ENCODE data around the gene SPHK1.

- TF ChIP-seq USF1 (IDR thresholded peaks at IDR 0.05; ENCODE audit: borderline replicate concordance, low read depth) (no peak), CTCF (IDR thresholded peaks at IDR 0.05) (no peak), RAD21 (IDR thresholded peaks at IDR 0.05; ENCODE audit: low read length) (no peak), EP300 (IDR thresholded peaks at IDR 0.05; ENCODE audit: borderline replicate concordance in 1 of 2, low read depth in 1 of 2, low read length in 1 of 2) (no peak), NRF1 (IDR thresholded peaks at IDR 0.05; ENCODE audit: low read depth, low read length) (no peak), TAF1 (IDR thresholded peaks at IDR 0.05; ENCODE audit: borderline replicate concordance, low read depth, low read length) (no peak), POLR2AphosphoS5 (IDR thresholded peaks at IDR 0.05; ENCODE audit: low read depth, low read length) (no peak), SMC3 (IDR thresholded peaks at IDR 0.05; ENCODE audit: low read depth, low read length) (no peak), GABPA (IDR thresholded peaks at IDR 0.05; ENCODE audit: low read depth) (no peak), TEAD4 (IDR thresholded peaks at IDR 0.05; ENCODE audit: borderline replicate concordance, insufficient read depth) (no peak), ELF1 (IDR thresholded peaks at IDR 0.05) (no peak), RFX5 (IDR thresholded peaks at IDR 0.05; ENCODE audit: low read length) (no peak), CHD2 (IDR thresholded peaks at IDR 0.05; ENCODE audit: low read length, partially characterized antibody) (no peak)
Measured at GRCh38 chr17:76369804-76370203, 14.6 kb upstream of the SPHK1 start.
